ENCODE results near the gene GPR137.

Gene GPR137

DNA sequence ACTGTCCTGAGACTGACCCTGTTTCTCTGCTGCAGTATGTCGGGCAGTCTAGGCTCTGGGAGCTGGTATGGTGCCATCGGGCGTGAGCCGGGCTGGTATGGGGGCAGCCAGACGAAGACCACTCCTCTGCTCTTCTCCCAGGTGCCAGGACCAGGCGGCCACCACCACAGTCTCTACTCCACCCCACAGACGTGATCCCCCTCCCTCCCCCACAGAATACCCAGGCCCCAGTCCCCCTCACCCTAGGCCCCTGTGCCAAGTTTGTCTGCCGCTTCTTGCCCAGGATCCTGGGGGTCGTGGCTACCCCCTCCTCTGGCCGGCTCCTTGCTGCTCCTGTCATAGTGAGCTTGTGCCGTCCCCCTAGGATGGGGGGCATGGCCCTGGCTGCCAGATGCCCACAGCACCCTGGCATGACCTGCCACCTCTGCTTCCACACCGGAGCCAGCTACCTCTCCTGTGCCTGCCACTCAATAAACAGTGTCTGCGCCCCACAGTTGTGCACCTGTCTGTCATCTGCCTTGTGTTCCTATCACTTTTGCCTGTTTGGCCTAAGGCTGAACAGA is 3.4 kb downstream of the GPR137 start:
- H3K9me3 ChIP-seq (ENCODE audit: severe bottlenecking), result no peaks in the 10 kb centered on the region
- H3K27ac ChIP-seq (ENCODE audit: poor library complexity, severe bottlenecking), result no peak overlapping the region
- no peak for ATAC-seq (ENCODE audit: low read depth)
- no peaks in the 10 kb centered on the region for H3K4me1 ChIP-seq (ENCODE audit: insufficient read depth, poor library complexity, severe bottlenecking)
- DNase-seq (ENCODE audit: low spot score), result no peak
- peaks cover 30% of the 10 kb centered on the region for H3K27me3 ChIP-seq (ENCODE audit: insufficient read depth, poor library complexity, severe bottlenecking)
- no peak overlapping the region for H3K4me3 ChIP-seq (ENCODE audit: severe bottlenecking)
- TF ChIP-seq, protein P1, sequence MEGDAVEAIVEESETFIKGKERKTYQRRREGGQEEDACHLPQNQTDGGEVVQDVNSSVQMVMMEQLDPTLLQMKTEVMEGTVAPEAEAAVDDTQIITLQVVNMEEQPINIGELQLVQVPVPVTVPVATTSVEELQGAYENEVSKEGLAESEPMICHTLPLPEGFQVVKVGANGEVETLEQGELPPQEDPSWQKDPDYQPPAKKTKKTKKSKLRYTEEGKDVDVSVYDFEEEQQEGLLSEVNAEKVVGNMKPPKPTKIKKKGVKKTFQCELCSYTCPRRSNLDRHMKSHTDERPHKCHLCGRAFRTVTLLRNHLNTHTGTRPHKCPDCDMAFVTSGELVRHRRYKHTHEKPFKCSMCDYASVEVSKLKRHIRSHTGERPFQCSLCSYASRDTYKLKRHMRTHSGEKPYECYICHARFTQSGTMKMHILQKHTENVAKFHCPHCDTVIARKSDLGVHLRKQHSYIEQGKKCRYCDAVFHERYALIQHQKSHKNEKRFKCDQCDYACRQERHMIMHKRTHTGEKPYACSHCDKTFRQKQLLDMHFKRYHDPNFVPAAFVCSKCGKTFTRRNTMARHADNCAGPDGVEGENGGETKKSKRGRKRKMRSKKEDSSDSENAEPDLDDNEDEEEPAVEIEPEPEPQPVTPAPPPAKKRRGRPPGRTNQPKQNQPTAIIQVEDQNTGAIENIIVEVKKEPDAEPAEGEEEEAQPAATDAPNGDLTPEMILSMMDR (IDR thresholded peaks at IDR 0.05; ENCODE audit: poor library complexity, severe bottlenecking), result no peak
- no peaks in the 10 kb centered on the region for H3K36me3 ChIP-seq (ENCODE audit: low read depth)

DNA sequence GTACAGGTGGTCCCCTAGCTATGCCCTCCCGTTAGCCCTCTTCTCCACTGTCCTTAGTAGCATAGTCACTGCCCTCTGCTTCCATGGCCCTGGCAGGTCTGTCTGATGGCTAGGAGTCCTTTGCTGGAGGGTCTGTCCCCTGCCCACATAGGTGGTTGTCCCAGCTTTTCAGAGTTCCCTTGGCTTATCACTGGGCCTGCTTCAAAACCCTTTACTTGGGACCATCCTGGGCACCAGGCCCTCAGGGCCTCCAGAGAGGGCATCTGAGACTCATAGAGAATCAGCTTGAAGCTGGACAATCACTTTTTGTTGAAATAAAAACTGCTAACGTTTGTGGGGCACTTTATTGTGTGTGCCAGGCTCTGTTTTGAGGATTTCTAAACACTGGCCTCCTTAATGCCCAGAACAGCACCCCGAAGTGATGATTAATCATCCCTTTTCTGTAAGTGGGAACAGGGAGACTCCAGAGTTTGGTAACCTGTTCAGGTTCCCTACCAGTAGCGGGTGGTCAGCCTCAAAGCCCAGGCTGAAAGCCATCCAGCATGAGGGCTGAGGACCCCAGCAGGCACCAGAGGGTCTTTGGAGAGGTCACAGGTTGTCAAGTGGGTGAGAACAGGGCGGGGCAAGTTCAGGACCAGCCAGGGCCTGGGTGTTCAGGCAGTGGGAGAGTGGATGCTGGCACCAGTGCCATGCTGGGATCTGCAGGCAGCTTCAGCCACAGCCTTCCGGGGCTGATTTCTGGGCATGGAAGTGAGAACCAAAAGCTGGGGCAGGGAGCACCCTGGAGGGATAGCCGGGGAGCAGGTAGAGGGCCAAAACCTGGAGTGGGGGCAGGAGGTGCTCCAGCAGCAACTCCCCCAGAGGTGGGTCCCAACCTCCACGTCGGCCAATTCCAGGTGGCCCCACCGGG is 5.0 kb downstream of the GPR137 start:
- ATAC-seq (ENCODE audit: low read depth) (no peak), DNase-seq (ENCODE audit: low spot score) (no peak)
- Histone ChIP-seq H3K4me1 (ENCODE audit: insufficient read depth, poor library complexity, severe bottlenecking) (no peaks in the 10 kb centered on the region), H3K9me3 (ENCODE audit: severe bottlenecking) (no peaks in the 10 kb centered on the region), H3K4me3 (ENCODE audit: severe bottlenecking) (no peak overlapping the region), H3K36me3 (ENCODE audit: low read depth) (no peaks in the 10 kb centered on the region), H3K27ac (ENCODE audit: poor library complexity, severe bottlenecking) (no peak overlapping the region), H3K27me3 (ENCODE audit: insufficient read depth, poor library complexity, severe bottlenecking) (peaks cover 30% of the 10 kb centered on the region)
- TF ChIP-seq, protein P1 (IDR thresholded peaks at IDR 0.05; ENCODE audit: poor library complexity, severe bottlenecking), result no peak

DNA sequence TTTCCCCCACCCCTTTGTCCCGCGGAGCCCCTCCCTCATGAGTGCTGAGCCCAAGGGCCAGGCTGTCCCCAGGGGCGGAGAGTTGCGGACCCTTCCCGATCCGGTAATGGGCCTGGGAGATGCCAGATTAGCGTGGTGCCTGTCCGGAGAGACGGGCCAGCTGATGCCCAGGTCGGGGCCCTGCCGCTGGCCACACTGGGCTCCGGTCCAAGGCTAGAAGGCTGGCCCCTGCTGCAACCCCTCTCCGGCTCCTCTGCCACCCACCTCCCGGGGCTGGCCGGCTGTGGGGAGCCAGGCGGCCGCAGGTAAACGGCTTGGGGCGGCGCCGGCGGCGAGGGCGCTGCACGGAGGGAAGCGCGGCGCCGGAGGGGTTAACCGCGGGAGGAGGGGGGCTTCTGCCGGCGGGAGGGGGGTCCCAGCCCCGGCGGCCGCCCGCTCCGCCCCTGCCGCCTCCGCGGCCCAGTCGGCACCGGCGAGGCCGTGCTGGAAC is 5.7 kb downstream of the GPR137 start, which contains the start of gene KCNK4:
Gene KCNK4 (plus strand): TSS at position 41 of the 490 bp plus-strand sequence. CDS start 1,717 bp downstream, outside the sequence.
- TF ChIP-seq, protein P1 (IDR thresholded peaks at IDR 0.05; ENCODE audit: poor library complexity, severe bottlenecking), result no peak

DNA sequence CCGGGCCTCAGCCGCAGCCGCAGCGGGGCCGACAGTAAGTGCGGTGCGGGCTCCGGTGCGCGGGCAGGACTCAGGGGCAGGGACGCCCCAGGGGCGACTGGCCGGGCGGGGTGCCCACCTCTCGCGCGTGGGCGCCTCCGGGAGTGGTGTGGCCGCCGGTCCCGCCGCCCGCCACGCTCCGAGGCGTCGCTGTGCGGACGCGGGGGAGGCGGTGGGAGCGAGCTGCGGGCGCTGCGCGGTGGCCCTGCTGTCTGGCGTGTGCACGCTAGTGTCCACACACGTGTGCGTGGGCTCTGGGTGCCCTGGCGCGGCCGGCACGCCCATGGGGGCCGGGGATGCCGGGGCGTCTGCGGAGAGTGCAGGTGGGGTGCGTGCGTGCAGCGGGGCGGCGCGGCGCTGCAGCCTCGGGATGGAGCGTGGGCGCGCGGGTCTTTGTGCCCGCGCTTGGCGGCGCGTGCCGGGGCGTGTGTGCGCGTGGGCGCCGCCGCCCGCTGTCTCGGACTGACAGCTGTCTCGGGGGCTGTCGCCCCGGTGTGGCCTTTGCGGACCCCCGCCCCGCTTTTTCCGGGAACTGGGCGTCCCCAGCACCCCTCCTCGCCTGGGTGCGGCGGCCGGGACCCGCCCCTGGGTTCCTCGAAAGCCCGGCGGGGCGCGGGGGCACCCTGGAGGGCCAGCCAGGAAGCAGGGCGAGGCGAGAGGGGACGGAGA is 6.3 kb downstream of the GPR137 start:
- H3K27me3 ChIP-seq (ENCODE audit: insufficient read depth, poor library complexity, severe bottlenecking), result peaks cover 30% of the 10 kb centered on the region

More for the DNA sequence above, 5.7 kb downstream of the GPR137 start, which contains the start of gene KCNK4:
- ATAC-seq (ENCODE audit: low read depth) (no peak), DNase-seq (ENCODE audit: low spot score) (no peak)
- Histone ChIP-seq H3K4me3 (ENCODE audit: severe bottlenecking) (no peak within 1 kb of the TSS), H3K9me3 (ENCODE audit: severe bottlenecking) (no peaks in the 10 kb centered on the region), H3K36me3 (ENCODE audit: low read depth) (no peaks in the 10 kb centered on the region), H3K27me3 (ENCODE audit: insufficient read depth, poor library complexity, severe bottlenecking) (peaks cover 30% of the 10 kb centered on the region), H3K27ac (ENCODE audit: poor library complexity, severe bottlenecking) (no peak within 1 kb of the TSS), H3K4me1 (ENCODE audit: insufficient read depth, poor library complexity, severe bottlenecking) (no peaks in the 10 kb centered on the region)

More for the DNA sequence above, 6.3 kb downstream of the GPR137 start:
- TF ChIP-seq, protein P1 (IDR thresholded peaks at IDR 0.05; ENCODE audit: poor library complexity, severe bottlenecking), result no peak
- Histone ChIP-seq H3K4me3 (ENCODE audit: severe bottlenecking) (no peak overlapping the region), H3K4me1 (ENCODE audit: insufficient read depth, poor library complexity, severe bottlenecking) (no peaks in the 10 kb centered on the region), H3K9me3 (ENCODE audit: severe bottlenecking) (no peaks in the 10 kb centered on the region), H3K36me3 (ENCODE audit: low read depth) (no peaks in the 10 kb centered on the region), H3K27ac (ENCODE audit: poor library complexity, severe bottlenecking) (no peak overlapping the region)
- ATAC-seq (ENCODE audit: low read depth) (0 out of 3 replicates have a peak, but pooled peaks have one; percentile 13), DNase-seq (ENCODE audit: low spot score) (no peak)

Measured in RWPE2 (cell line).